Heart right ventricle (tissue), 16 donors: ENCODE measurements around the gene PTPRN2. TPM values are rescaled to one million over a fixed set of nuclear protein-coding genes. Genes with fewer than 3 reads are reported as not detected.

Source experiments
- ATAC-seq, 8 donors: fragments of 200-7000 bp; cut with Tn5 transposase; one replicate each; pipeline ENCODE4 v1.9.1; 2020; ENCODE audit warnings: mild to moderate bottlenecking in 8 of 8, moderate library complexity in 8 of 8, moderate number of reproducible peaks in 1 of 8
- DNase-seq, 2 donors: peaks; one replicate each; pipeline ENCODE4 v3.0.0-alpha.2; 2020
- H3K27ac ChIP-seq, 10 donors: fragments of 200-600 bp; sonication (generic) in 2 of 10; one replicate each; pipeline versions ENCODE4 v1.5.0 to v1.8.0; 2020 to 2022; ENCODE audit warnings: mild to moderate bottlenecking in 3 of 10
- H3K27me3 ChIP-seq, 7 donors: fragments of 200-600 bp; one replicate each; pipeline ENCODE4 v1.8.0; 2021 to 2022; ENCODE audit warnings: mild to moderate bottlenecking in 2 of 7
- H3K36me3 ChIP-seq, 9 donors: fragments of 200-600 bp; sonication (generic) in 1 of 9; one replicate each; pipeline versions ENCODE4 v1.5.0 to v1.8.0; 2020 to 2022; ENCODE audit warnings: mild to moderate bottlenecking in 2 of 9
- H3K4me1 ChIP-seq, 9 donors: fragments of 200-600 bp; sonication (generic) in 1 of 9; one replicate each; pipeline versions ENCODE4 v1.5.0 to v1.8.0; 2020 to 2022; ENCODE audit warnings: mild to moderate bottlenecking in 4 of 9
- H3K4me3 ChIP-seq, 10 donors: fragments of 200-600 bp; sonication (generic) in 2 of 10; one replicate each; pipeline versions ENCODE4 v1.5.0 to v1.8.0; 2020 to 2022; ENCODE audit warnings: mild to moderate bottlenecking in 7 of 10, moderate library complexity in 2 of 10
- H3K9me3 ChIP-seq, 11 donors: fragments of 200-600 bp in 10 of 11; sonication (generic) in 2 of 11; one replicate each; pipeline versions ENCODE4 v1.5.0 to v1.8.0; 2013 to 2022; ENCODE audit warnings: mild to moderate bottlenecking in 2 of 11, control low read depth in 1 of 11, moderate library complexity in 1 of 11
- WGBS, 2 donors: extraction: QIAGEN DNeasy Blood & Tissue Kit; methylation state at CpG; one replicate each; pipeline ENCODE4 v1.1.7; 2013; ENCODE audit warnings: inconsistent platforms in 1 of 2; 5-methylcytosine and 5-hydroxymethylcytosine counted together
- intact Hi-C, 10 donors: fragments of 100-400 bp; cut with DNase I; formaldehyde crosslinking; loops; one replicate each; pipeline versions ENCODE4 v1.11.1 to v1.14.2; 2022
- polyA plus RNA-seq, 2 donors: library from polyadenylated mRNA; stranded (reverse); fragments of 200-250 nt; gene quantifications; one replicate each; pipeline ENCODE4 v1.2.3, GENCODE V29; 2013
- total RNA-seq, 10 donors: library from RNA; stranded (reverse); fragmentation: NEBNext Ultra II Directional in 3 of 10; extraction: Animal tissue kit (Norgen Biotek cat#: 25700) in 3 of 10; gene quantifications; one replicate each; pipeline versions ENCODE4 v1.2.1 to v1.2.4, GENCODE V29; 2021 to 2023
- TF ChIP-seq, protein P1 (sequence below), 9 donors: fragments of 200-600 bp; sonication (generic) in 2 of 9; IDR thresholded peaks; one replicate each; pipeline versions ENCODE4 v1.5.0 to v1.8.0; 2021 to 2022; ENCODE audit warnings: antibody characterized with exemption in 9 of 9, mild to moderate bottlenecking in 5 of 9, moderate library complexity in 1 of 9
- donor health status: Arrhythmogenic right ventricular cardiomyopathy.
- donor health status: ischemic (EF 13 %, LVEDD 7.1; RV severe dilation, severe dysfunction).
- donor health status: healthy with polysubstance abuse.
- donor health status: DM: no; HTN: yes; CAD: no.
- donor health status: DM: no; HTN: no; CAD: no.
- donor health status: ischemic (EF 25% LVEDD 6.9; RV normal size, moderate dysfunction).
- donor health status: ischemic (EF 25% LVEDD 5.7; RV mildly dilated, moderate dysfunction).
- donor health status: healthy.
- donor health status: DM: yes; HTN: yes; CAD: no.
- donor health status: Ischemic cardiomyopathy.
- donor health status: ischemic (EF 35%, LVEDD 5.7; RV mildly dilated, moderate dysfunction).
- donor health status: nonischemic (EF 11% LVEDD 7.7; RV severe dilation, severe dysfunction).
- donor health status: DM: yes; HTN: yes; CAD: no.
- donor health status: PGD.
- donor health status: ischemic (EF 29% LVEDD 5.4; RV normal size, mild dysfunction).
- donor health status: nonischemic (EF 23%, LVEDD 6.1; RV moderate dilation, normal function).

PTPRN2 gene
- total and polyA plus RNA-seq, 12 donors = 0.82 to 1.8 (median 1.3) TPM

DNA sequence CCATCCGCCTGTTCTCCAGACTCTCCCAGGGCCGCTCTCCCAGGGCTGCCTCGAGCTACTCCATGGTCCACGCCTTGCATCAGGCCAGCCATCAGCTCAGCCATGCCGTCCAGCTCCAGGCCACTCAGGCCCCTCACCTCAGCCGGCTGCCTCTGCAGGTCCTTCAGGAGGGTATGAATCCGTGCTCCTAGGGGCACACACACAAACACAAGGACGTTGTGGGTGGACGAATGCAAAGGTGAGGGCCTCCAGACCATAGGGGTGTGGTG is 449.4 kb downstream of the PTPRN2 start:
- TF ChIP-seq, protein P1, sequence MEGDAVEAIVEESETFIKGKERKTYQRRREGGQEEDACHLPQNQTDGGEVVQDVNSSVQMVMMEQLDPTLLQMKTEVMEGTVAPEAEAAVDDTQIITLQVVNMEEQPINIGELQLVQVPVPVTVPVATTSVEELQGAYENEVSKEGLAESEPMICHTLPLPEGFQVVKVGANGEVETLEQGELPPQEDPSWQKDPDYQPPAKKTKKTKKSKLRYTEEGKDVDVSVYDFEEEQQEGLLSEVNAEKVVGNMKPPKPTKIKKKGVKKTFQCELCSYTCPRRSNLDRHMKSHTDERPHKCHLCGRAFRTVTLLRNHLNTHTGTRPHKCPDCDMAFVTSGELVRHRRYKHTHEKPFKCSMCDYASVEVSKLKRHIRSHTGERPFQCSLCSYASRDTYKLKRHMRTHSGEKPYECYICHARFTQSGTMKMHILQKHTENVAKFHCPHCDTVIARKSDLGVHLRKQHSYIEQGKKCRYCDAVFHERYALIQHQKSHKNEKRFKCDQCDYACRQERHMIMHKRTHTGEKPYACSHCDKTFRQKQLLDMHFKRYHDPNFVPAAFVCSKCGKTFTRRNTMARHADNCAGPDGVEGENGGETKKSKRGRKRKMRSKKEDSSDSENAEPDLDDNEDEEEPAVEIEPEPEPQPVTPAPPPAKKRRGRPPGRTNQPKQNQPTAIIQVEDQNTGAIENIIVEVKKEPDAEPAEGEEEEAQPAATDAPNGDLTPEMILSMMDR (IDR thresholded peaks at IDR 0.05) = no peak
- Histone ChIP-seq H3K9me3 (peaks cover 0 to 44% (median 0%) of the 10 kb centered on the region in 11 donors), H3K4me1 (no peaks in the 10 kb centered on the region), H3K27ac (no peak overlapping the region), H3K4me3 (no peak overlapping the region), H3K27me3 (no peaks in the 10 kb centered on the region), H3K36me3 (no peaks in the 10 kb centered on the region)
- intact Hi-C loops = no loop called here
- ATAC-seq (no peak), DNase-seq (no peak)
- 81% methylated on average over 9 of the region's 9 CpGs for WGBS, 2 donors

DNA sequence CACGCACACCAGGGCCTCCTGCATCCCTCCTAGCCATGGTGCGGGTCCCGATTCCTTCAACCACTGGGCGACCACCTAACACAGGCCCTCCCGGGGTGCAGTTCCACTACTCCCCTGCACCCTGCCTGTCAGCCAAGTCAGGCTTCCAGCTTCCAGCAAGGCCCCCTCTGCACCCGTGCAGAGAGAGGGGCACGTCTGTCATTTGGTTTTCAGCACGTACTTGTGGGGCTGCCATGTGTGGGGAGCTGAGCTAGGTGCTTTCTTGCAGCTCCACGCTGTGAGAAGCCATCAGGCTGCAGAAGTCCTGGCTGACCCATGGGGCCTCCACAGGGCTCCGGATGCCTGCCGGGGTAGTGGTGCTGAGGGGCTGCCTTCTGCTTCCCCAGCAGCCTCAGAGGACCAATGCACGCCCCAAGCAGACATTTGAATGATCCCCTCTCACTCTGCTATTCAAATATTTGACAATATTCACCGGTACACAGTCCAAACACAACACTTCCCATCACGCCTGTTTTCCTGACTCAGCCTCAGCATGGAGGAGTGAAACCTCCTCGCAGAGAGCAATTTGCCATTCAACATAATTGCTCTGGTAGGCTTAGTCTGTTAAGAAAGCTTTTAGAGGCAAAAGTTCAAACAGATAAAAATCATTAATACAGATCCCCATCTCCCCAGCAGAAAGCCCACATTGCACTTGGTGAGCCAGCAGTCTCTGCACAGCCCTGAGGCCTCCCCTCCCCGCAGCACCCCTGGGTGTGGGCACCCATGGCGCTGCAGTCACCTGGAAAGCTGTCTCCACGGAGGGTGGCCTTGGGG is 449.9 kb downstream of the PTPRN2 start:
- no peaks in the 10 kb centered on the region for H3K36me3 ChIP-seq
- H3K4me3 ChIP-seq = no peak overlapping the region
- TF ChIP-seq, protein P1 (IDR thresholded peaks at IDR 0.05) = no peak
- no peak for DNase-seq
- intact Hi-C loops = no loop called here
- WGBS, 2 donors = 82 to 86% methylated on average over 18 of the region's 18 CpGs
- no peaks in the 10 kb centered on the region for H3K4me1 ChIP-seq
- peaks cover 0 to 40% (median 0%) of the 10 kb centered on the region in 11 donors for H3K9me3 ChIP-seq
- no peak overlapping the region for H3K27ac ChIP-seq
- ATAC-seq = no peak
- no peaks in the 10 kb centered on the region for H3K27me3 ChIP-seq

DNA sequence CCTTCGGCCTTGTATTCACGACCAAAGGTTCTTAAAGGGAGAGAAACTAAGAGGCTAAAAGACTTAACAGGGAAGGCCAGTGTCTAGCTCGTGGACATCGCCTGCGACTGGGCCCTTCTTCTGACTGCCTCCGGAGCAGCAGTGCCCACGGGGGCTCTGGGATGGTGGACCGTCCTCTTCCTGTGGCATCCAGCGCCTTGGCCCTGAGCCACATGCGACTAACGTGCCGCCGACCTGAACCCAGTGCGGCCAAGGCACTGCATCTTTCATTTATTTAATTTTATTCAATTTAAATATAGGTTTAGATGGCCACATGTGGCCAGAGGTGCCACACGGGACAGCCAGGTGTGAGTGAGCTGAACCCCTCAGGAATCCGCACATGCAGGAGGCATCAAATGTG is 451.7 kb downstream of the PTPRN2 start:
- Histone ChIP-seq H3K36me3 (no peaks in the 10 kb centered on the region), H3K27ac (no peak overlapping the region), H3K9me3 (peaks cover 0 to 36% (median 0%) of the 10 kb centered on the region in 11 donors), H3K4me1 (no peaks in the 10 kb centered on the region), H3K27me3 (no peaks in the 10 kb centered on the region), H3K4me3 (no peak overlapping the region)
- WGBS, 2 donors = 83 to 89% methylated on average over 16 of the region's 16 CpGs
- ATAC-seq = no peak
- no peak for DNase-seq
- intact Hi-C loops = no loop called here
- TF ChIP-seq, protein P1 (IDR thresholded peaks at IDR 0.05) = no peak

DNA sequence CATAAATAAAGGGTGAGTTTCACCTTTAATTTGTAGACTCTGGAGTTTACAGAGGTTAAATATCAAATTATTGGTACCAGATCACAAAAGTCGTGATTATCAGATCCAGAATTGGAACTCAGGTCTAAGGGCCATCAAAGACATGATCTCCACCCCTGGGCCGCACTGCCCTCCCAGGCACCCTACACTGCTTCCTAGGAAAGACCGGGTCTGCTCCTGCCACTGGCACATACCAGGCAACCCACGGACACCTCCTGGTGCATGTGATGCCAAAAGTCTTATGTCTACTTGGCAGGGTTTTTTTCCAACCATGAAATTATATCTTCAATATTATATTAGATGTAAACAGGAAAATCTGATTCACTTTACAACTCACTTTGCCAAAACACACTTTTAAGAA is 452.8 kb downstream of the PTPRN2 start:
- H3K9me3 ChIP-seq = peaks cover 0 to 36% (median 0%) of the 10 kb centered on the region in 11 donors
- no peak overlapping the region for H3K4me3 ChIP-seq
- no peaks in the 10 kb centered on the region for H3K36me3 ChIP-seq
- ATAC-seq (no peak), DNase-seq (no peak)
- TF ChIP-seq, protein P1 (IDR thresholded peaks at IDR 0.05) = no peak
- H3K4me1 ChIP-seq = no peaks in the 10 kb centered on the region
- 72 to 73% methylated on average over 4 of the region's 4 CpGs for WGBS, 2 donors
- no peak overlapping the region for H3K27ac ChIP-seq
- H3K27me3 ChIP-seq = no peaks in the 10 kb centered on the region
- intact Hi-C loops = no loop called here
